Epithelial cell of alveolus of lung (primary cell): ENCODE results near the gene MARCHF5. TPM values are rescaled to one million over a fixed set of nuclear protein-coding genes. Genes with fewer than 3 reads are reported as not detected.

Source experiments
- total RNA-seq: library from RNA; depleted of rRNA; stranded (reverse); fragments of >200 nt; gene quantifications from 2 replicates; pipeline ENCODE4 v1.2.1, GENCODE V29; 2015

Gene MARCHF5, protein sequence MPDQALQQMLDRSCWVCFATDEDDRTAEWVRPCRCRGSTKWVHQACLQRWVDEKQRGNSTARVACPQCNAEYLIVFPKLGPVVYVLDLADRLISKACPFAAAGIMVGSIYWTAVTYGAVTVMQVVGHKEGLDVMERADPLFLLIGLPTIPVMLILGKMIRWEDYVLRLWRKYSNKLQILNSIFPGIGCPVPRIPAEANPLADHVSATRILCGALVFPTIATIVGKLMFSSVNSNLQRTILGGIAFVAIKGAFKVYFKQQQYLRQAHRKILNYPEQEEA
- 6.2 and 15.3 TPM in 2 replicates for total RNA-seq

DNA sequence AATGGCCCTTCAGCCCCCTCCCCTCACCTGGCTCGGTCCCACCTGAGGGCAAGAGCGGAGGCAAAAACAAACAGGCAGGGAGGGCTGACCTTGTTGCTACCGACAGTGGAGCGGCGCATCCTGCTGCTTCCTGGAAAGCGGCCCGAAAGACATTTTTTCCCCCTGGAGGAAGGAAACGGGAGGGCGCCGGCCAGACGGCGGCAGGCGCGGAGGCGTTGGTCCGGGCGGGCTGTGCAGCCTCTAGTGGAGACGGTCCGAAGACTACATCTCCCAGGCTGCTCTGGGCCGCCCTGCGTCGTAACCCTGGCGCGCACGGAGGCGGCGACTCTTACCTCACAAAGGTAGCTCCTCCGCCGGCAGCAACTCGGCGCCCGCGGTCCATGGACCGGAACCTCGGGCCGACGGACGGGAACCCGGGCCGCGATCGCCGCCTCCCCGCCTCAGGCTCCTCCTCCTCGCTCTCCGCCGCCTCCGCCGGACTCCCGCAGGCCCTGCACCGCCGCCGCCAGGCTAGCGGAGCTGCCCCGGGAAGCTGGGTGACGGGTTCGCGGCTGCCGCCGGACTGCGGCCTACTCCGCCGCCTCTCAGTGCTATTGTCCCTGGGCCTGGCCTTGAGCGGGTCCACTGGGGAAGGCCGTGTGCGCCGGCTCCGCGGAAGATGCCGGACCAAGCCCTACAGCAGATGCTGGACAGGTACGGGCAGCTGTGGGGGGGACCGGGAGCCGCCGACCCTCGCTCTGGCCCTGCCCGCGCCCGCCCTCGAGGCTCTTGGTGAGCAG is at the start of gene MARCHF5, which contains the start of gene CPEB3:
TSS of gene MARCHF5 (plus strand) at position 331 of the 779 bp plus-strand sequence. CDS start at position 659, 328 bp downstream.
TSS of gene CPEB3 (minus strand) at position 242 of the 779 bp plus-strand sequence. CDS start 50,728 bp downstream, outside the sequence.

Other genes with a start within 250 kb of the MARCHF5 start
- gene CPEB3, start 89 bp upstream of the MARCHF5 start, total RNA-seq = 0.39 and 0.64 TPM in 2 replicates